ENCODE results near the gene ADSS2.

The ADSS2 gene

GRCh38 chr1:244361764-244362473 lies 89.8 kb downstream of the ADSS2 start:
- DNase-seq: no peak
